ENCODE results near the gene ZNF862. TPM values are rescaled to one million over a fixed set of nuclear protein-coding genes. Genes with fewer than 3 reads are reported as not detected.

ZNF862 gene
- total and polyA plus RNA-seq, 10 of the 15 experiments (the other 5 are each of a cell fraction or from before 2014, with no cell fraction given): 0.49 to 7.7 (median 3.5) TPM

DNA sequence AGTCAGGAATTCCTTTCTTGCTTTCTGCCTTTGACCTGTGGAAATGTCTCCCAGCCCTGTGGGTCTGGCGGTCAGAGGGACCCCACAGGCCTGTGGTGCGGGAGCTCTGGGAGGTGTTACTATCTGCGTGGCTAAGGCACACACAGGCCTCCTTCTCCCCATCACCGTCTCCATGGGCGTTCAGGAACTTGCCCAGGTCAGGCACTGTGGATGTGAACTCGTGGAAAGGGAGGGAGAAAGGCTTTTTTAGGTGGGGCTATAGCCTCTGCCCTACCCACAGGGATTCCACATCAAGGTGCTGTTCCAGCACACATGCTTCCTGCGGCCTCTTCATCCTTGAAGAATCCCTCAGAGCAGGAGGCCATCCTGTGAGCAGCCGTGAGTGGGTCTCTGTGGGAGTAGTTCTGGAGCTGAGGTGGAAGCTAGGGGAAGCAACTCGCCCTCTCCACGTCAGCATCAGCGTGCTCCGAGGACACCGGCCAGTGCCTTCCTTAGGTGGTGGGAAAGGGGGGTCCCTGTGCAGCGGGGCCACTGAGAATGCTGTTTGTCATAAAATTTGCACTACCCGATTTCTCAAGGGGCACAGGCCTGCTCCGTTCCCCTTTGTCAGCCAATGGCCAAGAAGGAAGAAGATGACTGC, 28.1 kb downstream of the ZNF862 start (continued):
- no peak for TF ChIP-seq ETV6 (conservative IDR thresholded peaks at IDR 0.05 in 1 of 2, IDR thresholded peaks at IDR 0.05 in 1 of 2; ENCODE audit: borderline replicate concordance in 1 of 2, low read depth in 1 of 2)
- no peak for TF ChIP-seq SUPT20H (IDR thresholded peaks at IDR 0.05; ENCODE audit: borderline replicate concordance, control insufficient read depth, low read depth, low read length)
- TF ChIP-seq, protein P1, sequence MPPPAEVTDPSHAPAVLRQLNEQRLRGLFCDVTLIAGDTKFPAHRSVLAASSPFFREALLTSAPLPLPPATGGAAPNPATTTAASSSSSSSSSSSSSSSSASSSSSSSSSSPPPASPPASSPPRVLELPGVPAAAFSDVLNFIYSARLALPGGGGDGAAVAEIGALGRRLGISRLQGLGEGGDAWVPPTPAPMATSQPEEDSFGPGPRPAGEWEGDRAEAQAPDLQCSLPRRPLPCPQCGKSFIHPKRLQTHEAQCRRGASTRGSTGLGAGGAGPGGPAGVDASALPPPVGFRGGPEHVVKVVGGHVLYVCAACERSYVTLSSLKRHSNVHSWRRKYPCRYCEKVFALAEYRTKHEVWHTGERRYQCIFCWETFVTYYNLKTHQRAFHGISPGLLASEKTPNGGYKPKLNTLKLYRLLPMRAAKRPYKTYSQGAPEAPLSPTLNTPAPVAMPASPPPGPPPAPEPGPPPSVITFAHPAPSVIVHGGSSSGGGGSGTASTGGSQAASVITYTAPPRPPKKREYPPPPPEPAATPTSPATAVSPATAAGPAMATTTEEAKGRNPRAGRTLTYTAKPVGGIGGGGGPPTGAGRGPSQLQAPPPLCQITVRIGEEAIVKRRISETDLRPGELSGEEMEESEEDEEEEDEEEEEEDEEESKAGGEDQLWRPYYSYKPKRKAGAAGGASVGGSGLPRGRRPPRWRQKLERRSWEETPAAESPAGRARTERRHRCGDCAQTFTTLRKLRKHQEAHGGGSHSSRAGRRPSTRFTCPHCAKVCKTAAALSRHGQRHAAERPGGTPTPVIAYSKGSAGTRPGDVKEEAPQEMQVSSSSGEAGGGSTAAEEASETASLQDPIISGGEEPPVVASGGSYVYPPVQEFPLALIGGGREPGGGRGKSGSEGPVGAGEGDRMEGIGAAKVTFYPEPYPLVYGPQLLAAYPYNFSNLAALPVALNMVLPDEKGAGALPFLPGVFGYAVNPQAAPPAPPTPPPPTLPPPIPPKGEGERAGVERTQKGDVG (CRISPR knock-in tag; IDR thresholded peaks at IDR 0.05): no peak
- no peak for TF ChIP-seq RB1 (IDR thresholded peaks at IDR 0.05; ENCODE audit: borderline replicate concordance)
- TF ChIP-seq FOS (IDR thresholded peaks at IDR 0.05; ENCODE audit: borderline replicate concordance, extremely low read depth, insufficient read length): no peak
- no peak for TF ChIP-seq NR2C2 (IDR thresholded peaks at IDR 0.05; ENCODE audit: borderline replicate concordance, control insufficient read depth, insufficient read length, low read depth)
- no peak for TF ChIP-seq JUND (IDR thresholded peaks at IDR 0.05; ENCODE audit: low read depth, low read length)
- TF ChIP-seq, protein P2, sequence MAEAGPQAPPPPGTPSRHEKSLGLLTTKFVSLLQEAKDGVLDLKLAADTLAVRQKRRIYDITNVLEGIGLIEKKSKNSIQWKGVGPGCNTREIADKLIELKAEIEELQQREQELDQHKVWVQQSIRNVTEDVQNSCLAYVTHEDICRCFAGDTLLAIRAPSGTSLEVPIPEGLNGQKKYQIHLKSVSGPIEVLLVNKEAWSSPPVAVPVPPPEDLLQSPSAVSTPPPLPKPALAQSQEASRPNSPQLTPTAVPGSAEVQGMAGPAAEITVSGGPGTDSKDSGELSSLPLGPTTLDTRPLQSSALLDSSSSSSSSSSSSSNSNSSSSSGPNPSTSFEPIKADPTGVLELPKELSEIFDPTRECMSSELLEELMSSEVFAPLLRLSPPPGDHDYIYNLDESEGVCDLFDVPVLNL (IDR thresholded peaks at IDR 0.05; ENCODE audit: low read depth, low read length): no peak
- TF ChIP-seq, protein P3, sequence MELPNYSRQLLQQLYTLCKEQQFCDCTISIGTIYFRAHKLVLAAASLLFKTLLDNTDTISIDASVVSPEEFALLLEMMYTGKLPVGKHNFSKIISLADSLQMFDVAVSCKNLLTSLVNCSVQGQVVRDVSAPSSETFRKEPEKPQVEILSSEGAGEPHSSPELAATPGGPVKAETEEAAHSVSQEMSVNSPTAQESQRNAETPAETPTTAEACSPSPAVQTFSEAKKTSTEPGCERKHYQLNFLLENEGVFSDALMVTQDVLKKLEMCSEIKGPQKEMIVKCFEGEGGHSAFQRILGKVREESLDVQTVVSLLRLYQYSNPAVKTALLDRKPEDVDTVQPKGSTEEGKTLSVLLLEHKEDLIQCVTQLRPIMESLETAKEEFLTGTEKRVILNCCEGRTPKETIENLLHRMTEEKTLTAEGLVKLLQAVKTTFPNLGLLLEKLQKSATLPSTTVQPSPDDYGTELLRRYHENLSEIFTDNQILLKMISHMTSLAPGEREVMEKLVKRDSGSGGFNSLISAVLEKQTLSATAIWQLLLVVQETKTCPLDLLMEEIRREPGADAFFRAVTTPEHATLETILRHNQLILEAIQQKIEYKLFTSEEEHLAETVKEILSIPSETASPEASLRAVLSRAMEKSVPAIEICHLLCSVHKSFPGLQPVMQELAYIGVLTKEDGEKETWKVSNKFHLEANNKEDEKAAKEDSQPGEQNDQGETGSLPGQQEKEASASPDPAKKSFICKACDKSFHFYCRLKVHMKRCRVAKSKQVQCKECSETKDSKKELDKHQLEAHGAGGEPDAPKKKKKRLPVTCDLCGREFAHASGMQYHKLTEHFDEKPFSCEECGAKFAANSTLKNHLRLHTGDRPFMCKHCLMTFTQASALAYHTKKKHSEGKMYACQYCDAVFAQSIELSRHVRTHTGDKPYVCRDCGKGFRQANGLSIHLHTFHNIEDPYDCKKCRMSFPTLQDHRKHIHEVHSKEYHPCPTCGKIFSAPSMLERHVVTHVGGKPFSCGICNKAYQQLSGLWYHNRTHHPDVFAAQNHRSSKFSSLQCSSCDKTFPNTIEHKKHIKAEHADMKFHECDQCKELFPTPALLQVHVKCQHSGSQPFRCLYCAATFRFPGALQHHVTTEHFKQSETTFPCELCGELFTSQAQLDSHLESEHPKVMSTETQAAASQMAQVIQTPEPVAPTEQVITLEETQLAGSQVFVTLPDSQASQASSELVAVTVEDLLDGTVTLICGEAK (IDR thresholded peaks at IDR 0.05; ENCODE audit: borderline replicate concordance): no peak
- TF ChIP-seq ZNF207 (IDR thresholded peaks at IDR 0.05; ENCODE audit: borderline replicate concordance): no peak

Measured in GM12878 (cell line).